RWPE1 (cell line): ENCODE data around the gene ZMIZ1.
"Not testable (repeated sequence)": the region's sequence is repeated elsewhere in the genome, so short reads cannot be mapped to it uniquely, and the experiment has no call there.

ENCODE experiments used
- CTCF ChIA-PET: fragments of 350-600 bp; sonication (Branson Sonifier 250); formaldehyde crosslinking; extraction: SDS; loops from one replicate; lab custom pipeline; 2021; lab: Yijun Ruan, JAX
- POLR2A ChIA-PET: fragments of 400-600 bp; formaldehyde crosslinking; extraction: SDS; loops from one replicate; lab custom pipeline; 2020; ENCODE audit warnings: antibody characterized with exemption; ENCODE audit not compliant: low non-redundant PET; lab: Yijun Ruan, JAX
- DNase-seq: peaks from one replicate; pipeline ENCODE4 v3.0.0; 2012; ENCODE audit warnings: low spot score
- H3K27ac ChIP-seq: fragments of 450-650 bp; 2 replicates; pipeline ENCODE4 v1.5.1; 2017
- TF ChIP-seq, protein P1 (sequence below): fragments of 450-650 bp; conservative IDR thresholded peaks from 2 replicates; pipeline ENCODE4 v1.5.1; 2017; ENCODE audit warnings: low read depth, mild to moderate bottlenecking

Gene ZMIZ1

GRCh38 chr10:79329529-79329928 is 260.8 kb downstream of the ZMIZ1 start:
- TF ChIP-seq, protein P1, sequence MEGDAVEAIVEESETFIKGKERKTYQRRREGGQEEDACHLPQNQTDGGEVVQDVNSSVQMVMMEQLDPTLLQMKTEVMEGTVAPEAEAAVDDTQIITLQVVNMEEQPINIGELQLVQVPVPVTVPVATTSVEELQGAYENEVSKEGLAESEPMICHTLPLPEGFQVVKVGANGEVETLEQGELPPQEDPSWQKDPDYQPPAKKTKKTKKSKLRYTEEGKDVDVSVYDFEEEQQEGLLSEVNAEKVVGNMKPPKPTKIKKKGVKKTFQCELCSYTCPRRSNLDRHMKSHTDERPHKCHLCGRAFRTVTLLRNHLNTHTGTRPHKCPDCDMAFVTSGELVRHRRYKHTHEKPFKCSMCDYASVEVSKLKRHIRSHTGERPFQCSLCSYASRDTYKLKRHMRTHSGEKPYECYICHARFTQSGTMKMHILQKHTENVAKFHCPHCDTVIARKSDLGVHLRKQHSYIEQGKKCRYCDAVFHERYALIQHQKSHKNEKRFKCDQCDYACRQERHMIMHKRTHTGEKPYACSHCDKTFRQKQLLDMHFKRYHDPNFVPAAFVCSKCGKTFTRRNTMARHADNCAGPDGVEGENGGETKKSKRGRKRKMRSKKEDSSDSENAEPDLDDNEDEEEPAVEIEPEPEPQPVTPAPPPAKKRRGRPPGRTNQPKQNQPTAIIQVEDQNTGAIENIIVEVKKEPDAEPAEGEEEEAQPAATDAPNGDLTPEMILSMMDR: no peak
- POLR2A ChIA-PET: no interaction called here
- CTCF ChIA-PET: no interaction called here

GRCh38 chr10:79331226-79331625 is 262.5 kb downstream of the ZMIZ1 start:
- no peak overlapping the region for H3K27ac ChIP-seq
- CTCF ChIA-PET: no interaction called here
- no peak for DNase-seq
- POLR2A ChIA-PET: no interaction called here
- TF ChIP-seq, protein P1: no peak

More at GRCh38 chr10:79329529-79329928, 260.8 kb downstream of the ZMIZ1 start:
- DNase-seq: peak; percentile 35
- H3K27ac ChIP-seq: no peak overlapping the region

- TF ChIP-seq, protein P1: no peak
- H3K27ac ChIP-seq: no peak overlapping the region
- POLR2A ChIA-PET: no interaction called here
- CTCF ChIA-PET: no interaction called here
- DNase-seq: peak; percentile 46
Measured at GRCh38 chr10:79331709-79332108, 262.9 kb downstream of the ZMIZ1 start.

DNA sequence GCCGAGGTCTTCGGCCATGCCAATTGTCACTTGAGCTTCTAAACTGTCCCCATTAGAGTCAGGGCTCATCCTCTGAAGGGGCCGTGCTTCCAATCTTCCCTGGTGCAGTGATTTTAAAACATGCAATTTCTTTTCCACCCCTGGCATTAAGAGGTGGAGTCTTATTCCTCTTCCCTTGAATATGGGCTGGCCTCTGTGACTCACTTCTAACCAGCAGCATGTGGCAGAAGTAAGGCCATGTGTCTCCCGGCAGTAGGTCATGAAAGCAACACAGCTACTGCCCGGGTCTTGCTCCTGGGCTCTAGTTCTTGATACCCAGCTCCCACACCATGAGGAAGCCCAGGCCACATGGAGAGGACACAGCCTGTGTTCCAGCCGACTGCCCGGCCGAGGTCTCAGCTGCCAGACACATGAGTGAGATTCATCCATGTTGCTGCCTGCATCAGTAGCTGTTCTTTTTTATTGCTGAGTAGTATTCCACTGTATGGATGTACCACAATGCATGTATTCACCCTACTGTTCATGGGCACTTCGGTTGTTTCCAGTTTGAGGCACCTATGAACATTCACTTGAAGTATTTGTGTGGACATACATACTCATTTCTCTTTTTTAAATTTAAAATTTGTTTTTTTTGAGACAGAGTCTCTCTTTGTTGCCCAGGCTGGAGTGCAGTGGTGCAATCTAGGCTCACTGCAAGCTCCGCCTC is 264.0 kb downstream of the ZMIZ1 start:
- CTCF ChIA-PET: interaction anchor here (0.6 kb wide), 1 partner anchor 1198 kb away, joined by 3 read pairs; no protein-coding TSS in a partner anchor
- H3K27ac ChIP-seq: peak overlapping the region; percentile 53; the same call in 1 of the 2 replicates
- POLR2A ChIA-PET, DNase-seq: not testable (repeated sequence)

GRCh38 chr10:79333513-79333912 is 264.7 kb downstream of the ZMIZ1 start:
- TF ChIP-seq, protein P1: no peak
- H3K27ac ChIP-seq: peak overlapping the region; percentile 53; the same call in 1 of the 2 replicates
- ChIA-PET POLR2A (no interaction called here), CTCF (no interaction called here)
- DNase-seq: peak; percentile 51

DNA sequence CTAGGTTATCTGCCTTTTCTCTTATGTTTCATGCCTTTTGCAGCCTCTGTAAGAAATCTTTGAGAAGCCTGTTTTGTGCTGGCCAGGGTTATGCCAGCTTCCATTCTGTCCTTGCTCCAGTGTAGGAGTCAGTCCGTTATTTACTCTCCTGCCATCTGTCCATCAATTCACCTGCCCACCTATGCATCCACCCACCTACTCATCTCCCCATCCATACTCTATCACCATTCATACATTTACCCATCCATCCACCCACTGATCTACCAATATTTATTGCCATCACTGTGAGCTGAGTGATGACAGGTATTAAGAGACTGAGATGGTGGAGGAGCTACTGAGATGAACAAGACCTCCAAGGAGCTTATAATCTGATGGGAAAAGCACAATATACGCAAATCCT is 265.8 kb downstream of the ZMIZ1 start:
- no peak overlapping the region for H3K27ac ChIP-seq
- TF ChIP-seq, protein P1: no peak
- CTCF ChIA-PET: interaction anchor here (0.8 to 1.6 kb wide), 2 partner anchors 11 to 12 kb away, joined by 4 read pairs; no protein-coding TSS in a partner anchor
- POLR2A ChIA-PET: interaction anchor here (1.5 kb wide), 1 partner anchor 10 kb away, joined by 6 read pairs; no protein-coding TSS in a partner anchor
- DNase-seq: no peak

GRCh38 chr10:79335094-79335469 is 266.3 kb downstream of the ZMIZ1 start:
- no peak overlapping the region for H3K27ac ChIP-seq
- ChIA-PET CTCF (interaction anchor here (1.6 kb wide), 1 partner anchor 12 kb away, joined by 4 read pairs; no protein-coding TSS in a partner anchor), POLR2A (interaction anchor here (0.6 to 1.5 kb wide), 2 partner anchors 10 to 260 kb away, joined by 3 to 6 read pairs; no protein-coding TSS in a partner anchor)
- no peak for DNase-seq
- TF ChIP-seq, protein P1: no peak
